GM18909 (cell line): ENCODE results near the gene SZRD1.

ENCODE experiments used
- ATAC-seq: cut with Tn5 transposase; IDR thresholded peaks from one replicate; pipeline ENCODE4 v1.9.1; 2021; ENCODE audit warnings: mild to moderate bottlenecking; ENCODE audit not compliant: unreplicated experiment, poor library complexity

SZRD1 gene

DNA sequence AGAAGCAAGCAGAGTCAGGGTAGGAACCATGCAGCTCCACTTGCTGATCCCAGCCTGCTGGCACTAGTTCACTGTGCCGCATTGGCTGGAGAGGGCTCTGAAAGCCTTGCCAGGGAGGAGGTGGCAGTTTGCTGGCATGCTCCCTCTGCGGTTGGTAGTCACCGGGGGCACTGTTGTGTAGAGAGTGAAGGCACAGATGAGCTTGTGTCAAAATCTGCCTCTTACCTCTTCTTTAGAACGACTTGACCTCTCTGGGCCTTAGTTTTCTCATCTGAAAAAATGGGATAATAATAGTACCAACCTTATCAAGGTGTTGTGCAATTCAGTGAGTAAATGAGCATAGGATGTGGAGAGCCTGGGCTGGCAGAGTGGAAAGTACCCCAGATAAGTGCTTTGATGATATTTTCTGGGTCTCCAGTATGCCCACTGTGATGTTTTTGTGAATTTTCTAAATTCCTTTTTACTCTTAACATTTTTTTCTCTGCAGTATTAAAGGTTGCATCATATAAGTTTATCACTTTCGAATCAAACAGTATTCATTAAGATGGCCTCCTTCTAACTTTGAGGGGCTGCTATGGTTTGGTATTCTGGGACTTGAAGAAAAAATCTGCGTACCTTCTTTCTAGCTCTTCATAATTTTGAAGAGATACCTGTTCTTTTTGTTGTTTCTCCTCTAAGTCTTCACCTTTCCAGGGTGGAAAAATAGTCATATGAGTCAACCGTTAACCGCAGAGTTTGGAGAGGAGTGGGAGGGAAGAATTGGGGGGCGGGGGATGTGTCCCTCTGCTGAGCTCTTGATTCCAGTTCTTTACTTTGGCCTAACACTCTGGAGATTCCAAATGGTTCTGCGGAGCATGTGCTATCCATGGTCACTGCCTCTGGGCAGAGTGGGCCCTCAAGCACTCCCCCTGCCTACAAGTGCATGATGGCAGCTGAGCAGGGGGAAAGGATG is 26.8 kb downstream of the SZRD1 start:
- ATAC-seq: no peak

DNA sequence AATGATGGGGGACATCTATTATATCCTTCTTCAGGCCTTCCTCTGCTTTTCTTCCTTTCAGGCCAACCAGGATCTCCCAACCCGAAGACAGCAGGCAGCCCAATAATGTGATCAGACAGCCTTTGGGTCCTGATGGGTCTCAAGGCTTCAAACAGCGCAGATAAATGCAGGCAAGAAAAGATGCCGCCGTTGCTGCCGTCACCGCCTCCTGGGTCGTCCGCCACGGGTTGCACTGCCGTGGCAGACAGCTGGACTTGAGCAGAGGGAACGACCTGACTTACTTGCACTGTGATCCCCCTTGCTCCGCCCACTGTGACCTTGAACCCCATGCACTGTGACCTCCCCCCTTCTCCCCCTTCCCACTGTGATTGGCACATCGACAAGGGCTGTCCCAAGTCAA is 27.9 kb downstream of the SZRD1 start:
- ATAC-seq: no peak

- no peak for ATAC-seq
Observed at GRCh38 chr1:16396591-16396990, 29.5 kb downstream of the SZRD1 start.

GRCh38 chr1:16397120-16397519 is 30.1 kb downstream of the SZRD1 start:
- ATAC-seq: no peak

GRCh38 chr1:16398371-16398953 is 31.4 kb downstream of the SZRD1 start:
- ATAC-seq: no peak

- no peak for ATAC-seq
Observed at GRCh38 chr1:16402742-16403141, 35.7 kb downstream of the SZRD1 start.

GRCh38 chr1:16405441-16405840 is 38.4 kb downstream of the SZRD1 start:
- ATAC-seq: no peak

GRCh38 chr1:16406868-16407267 is 39.8 kb downstream of the SZRD1 start:
- ATAC-seq: no peak

- no peak for ATAC-seq
Observed at GRCh38 chr1:16409536-16410152, 42.6 kb downstream of the SZRD1 start.

GRCh38 chr1:16410803-16411202 is 43.8 kb downstream of the SZRD1 start:
- ATAC-seq: no peak

GRCh38 chr1:16413191-16413590 is 46.1 kb downstream of the SZRD1 start:
- ATAC-seq: no peak

DNA sequence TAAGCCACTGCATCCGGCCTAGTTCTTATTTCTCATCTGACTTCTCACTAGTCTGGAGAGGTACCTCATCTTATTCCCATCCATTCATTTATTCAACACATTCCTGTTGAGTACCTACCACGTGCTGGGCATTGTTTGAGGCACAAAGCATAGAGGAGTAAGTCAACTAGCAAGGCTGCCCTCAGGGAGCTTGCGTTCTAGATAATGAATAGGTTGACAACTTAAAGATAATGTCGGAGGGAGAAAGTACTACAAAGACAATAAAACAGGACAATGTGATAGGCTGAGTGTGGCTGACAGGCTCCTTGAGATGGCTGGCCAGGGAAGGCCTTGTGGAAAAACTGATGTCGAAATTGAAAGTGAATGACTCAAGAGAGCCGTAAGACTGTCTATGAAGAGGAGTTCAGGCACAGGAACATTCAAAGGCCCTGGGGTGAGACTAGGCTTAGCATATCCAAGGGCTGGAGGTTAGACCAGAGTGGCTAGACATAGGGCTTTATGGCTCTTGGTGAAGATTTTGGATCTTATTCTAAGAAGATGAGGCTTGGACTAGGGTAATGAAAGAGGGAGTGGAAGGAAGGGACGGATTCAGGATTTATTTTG is 51.9 kb downstream of the SZRD1 start:
- ATAC-seq: no peak

DNA sequence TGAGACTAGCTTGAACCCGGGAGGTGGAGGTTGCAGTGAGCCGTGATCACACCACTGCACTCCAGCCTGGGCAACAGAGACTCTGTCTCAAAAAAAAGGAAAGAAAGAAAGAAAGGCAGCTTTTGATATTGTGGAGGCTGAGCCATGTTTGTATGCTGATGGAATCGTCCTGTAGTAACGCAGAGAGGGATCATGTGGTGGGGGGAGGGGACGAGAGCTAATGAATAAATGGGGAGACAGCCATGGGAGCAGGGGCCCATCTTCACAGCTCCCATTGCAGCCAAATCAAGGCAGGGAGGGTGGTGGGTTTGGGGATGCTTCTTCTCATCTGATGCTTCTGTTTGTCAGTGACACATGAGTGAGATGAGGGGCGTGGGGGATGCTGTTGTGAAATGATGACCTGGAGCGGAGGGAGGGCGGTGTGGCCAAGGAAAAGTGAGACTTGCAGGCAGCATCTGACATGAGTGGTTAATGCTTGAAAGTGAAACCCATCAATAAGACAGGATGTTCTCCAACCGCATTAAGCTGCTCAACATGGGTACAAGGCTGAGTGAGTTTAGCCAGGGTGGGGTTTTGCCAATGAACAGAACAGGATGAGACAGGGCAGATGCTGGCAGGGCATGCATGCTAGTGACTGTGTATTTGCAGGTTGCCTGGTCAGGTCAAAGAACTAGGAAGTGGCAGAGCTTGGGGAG is 53.5 kb downstream of the SZRD1 start:
- peak; percentile 67 for ATAC-seq

DNA sequence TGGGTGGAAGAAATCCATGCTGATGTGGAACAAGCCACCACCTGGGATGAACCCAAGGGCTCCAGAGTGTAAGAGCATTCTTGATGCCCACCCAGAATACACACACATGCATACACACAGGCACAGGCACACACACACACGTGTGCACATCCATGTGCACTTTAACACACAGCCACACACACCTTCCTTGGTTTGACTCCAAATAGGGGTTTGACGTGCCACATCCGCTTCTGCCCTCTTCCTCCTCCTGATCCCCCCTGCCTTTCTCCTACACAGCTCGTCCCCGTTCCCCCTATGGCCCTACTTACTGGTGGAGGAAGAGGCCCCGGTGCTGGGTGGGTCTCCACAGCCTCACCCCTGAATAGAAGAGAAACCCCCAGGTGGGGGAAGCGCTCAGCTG is 54.2 kb downstream of the SZRD1 start:
- ATAC-seq: no peak

DNA sequence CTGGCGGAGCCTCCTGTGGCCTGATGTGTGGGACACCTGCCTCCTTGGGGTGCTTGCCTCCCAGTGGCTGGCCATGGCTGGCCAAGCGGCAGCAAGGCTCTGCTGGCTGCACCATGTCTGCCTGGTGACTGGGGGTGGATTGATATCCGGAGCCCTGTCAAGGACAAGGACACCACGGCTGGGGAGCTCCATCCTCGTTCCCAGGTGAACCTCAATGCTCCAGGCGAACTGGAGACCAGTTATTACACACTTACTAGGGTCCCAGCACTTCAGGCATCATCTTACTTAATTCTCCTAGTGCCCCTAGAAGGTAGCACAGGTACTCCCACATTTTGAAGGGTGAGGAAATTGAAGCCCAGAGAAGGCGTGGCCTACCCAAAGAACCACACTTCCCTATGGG is 55.0 kb downstream of the SZRD1 start:
- ATAC-seq: no peak

DNA sequence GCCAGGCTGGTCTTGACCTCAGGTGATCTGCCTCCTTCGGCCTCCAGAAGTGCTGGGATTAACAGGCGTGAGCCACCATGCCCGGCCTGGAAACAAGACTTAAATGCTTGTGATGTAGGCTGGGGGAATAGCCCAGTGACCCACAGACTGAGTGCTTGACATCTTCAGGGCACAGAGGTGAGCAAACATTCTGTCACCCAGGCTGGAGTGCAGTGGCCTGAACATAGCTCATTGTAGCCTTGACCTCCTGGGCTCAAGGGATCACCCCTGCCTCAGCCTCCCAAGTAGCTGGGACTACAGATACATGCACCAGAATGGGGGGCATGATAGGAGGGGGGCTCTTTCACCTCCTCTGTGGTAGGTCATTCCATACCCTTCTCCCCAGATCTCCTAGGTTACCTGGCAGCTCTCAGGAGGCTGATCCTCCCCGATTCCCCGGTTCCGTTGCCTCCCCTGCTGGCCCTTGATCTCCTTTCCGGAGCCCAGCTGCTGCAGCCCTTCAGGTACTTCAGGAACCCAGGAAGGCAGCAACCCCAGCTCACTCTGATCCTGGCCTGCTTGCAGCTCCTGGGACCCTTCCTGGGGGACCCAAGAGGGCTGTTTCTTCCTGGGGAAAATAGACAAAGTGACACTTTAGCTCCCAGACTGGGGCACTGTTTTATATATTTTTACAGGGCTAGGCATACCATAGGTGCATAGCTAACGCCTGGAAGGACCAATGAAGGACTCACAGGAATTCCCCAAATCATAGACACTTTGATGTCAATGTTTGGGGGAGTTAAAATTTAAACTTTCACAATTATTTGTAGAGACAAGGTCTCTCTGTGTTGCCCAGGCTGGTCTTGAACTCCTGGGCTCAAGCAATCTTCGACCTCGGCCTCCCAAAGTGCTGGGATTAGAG is 58.3 kb downstream of the SZRD1 start:
- no peak for ATAC-seq

DNA sequence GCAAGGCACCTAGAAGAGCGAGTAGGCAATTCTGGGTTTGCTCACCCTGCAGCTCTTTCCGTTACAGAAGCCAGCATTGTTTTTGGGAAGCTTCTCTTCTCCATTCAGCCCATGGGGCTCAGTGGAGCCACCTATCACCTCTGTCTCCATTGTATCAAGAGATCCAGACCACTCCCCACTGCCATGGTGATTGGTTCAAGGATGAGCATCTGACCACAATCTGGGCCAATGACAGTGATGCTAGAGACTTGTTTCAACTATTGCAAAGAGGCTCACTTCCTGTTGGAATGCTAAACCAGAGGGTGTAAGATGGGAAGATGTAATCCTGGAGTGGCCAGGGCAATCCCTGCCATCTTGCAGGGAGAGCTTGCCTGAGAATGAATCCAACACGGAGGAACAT is 63.6 kb downstream of the SZRD1 start:
- ATAC-seq: no peak

GRCh38 chr1:16433030-16433429 is 66.0 kb downstream of the SZRD1 start:
- no peak for ATAC-seq

DNA sequence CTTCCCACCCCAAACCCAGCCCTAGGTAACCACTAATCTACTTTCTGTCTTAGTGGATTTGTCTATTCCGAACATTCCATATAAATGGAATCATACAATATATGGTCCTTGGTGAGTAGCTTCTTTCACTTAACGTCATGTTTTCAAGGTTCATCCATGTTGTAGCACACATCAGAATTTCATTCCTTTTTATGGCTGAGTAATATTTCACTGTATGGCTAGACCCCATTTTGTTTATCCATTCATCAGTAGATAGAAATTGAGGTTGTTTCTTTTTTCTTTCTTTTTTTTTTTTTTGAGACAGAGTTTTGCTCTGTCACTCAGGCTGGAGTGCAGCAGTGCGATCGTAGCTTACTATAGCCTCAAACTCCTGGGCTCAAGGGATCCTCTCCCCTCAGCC is 67.0 kb downstream of the SZRD1 start:
- ATAC-seq: no peak
